Activated CD4-positive, alpha-beta T cell treated with anti-CD3 and anti-CD28 coated beads, Interleukin-2, amount 50 U/mL, for 24 hours (primary cell): ENCODE data around the gene SVIL.
A peak's percentile ranks its signal among the peaks of the same experiment; 100 is the strongest.

Experiments
- DNase-seq, 2 donors: peaks; one replicate each; pipeline ENCODE4 v3.0.0-alpha.2; 2020; ENCODE audit warnings: low read depth in 1 of 2, low spot score in 1 of 2

SVIL gene

DNA sequence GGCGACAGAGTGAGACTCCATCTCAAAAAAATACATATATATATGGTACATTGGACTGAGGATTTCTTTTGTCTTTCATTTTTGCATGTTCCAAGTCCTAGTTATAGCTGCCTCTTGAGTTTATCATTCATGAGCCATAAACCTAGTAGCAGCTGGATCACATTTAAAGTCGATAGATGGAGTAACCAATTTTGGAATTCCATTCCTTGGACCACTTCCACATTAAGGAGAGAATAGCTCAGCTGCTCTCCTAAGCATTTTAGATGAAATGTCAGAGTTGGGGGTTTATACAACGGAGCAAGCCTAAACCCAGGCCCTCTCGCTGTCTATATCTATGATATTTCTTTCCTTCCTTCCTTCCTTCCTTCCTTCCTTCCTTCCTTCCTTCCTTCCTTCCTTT is 204.7 kb downstream of the SVIL start:
- no peak for DNase-seq

DNA sequence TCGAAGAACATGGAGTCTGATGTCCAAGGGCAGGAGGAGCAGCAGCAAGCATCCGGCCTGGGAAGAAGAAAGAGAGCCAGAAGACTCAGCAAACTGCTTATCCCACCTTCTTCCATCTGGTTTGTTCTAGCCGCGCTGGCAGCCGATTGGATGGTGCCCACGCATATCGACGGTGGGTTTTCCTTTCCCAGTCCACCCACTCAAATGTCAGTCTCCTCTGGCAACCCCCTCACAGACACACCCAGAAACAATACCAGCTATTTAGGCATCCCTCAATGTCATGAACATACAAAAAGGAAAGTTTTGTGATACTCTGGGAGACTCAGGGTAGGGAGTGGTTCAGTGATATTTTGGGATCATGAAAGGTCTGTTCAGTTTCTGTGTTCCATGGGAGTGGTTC is 206.3 kb downstream of the SVIL start:
- no peak for DNase-seq

DNA sequence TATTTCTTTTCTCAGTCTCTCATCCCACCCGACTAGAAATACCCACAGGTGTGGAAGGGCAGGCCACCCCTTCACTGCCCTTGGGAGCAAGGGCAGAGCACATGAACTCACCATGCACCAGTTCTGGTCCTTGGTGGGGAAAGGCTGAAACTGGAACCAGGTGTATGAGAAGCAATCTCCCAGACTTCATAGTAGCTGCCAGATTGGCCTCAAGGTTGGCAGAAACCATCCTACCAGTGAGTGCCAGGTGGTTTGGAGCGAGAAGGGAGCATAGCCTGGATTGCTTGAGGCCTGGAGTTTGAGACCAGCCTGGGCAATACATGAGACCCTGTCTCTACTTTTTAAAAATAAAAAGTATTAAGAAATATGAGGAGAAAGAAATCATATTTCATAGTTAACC is 207.1 kb downstream of the SVIL start:
- DNase-seq, result no peak

DNA sequence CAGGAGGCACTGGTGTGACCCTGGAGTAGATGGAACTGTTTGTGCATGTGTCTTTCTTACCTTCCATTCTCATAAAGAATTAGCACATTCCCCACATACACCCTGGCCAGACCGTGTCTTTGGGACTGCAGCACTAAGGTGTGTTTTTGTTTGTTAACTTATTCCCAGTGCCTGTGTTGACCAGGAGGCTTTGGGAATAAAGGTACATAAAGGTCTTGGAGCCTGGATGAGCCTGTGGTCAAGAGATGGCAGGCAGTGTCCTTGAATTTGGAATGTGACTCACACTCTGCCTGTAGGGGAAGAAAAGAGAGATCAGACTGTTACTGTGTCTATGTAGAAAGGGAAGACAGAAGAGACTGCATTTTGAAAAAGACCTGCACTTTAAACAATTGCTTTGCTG is 208.4 kb downstream of the SVIL start:
- DNase-seq, result no peak

DNA sequence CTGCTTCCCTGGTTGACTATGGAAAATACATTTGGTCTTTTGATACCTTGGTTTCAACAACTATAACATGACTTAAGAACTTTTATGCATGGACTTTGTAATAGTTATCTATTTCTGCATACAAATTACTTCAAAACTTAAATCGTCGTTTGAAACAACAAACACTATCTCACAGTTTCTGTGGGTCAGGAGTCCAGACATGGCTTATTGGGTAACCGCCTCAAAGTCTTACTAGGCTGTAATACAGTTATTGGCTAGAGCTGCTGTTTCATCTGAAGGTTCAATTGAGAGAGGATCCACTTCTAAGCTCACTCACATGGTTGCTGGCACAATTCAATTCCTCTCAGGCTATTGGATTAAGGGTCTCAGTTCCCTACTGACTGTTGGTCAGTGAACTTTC is 210.8 kb downstream of the SVIL start:
- no peak for DNase-seq

DNA sequence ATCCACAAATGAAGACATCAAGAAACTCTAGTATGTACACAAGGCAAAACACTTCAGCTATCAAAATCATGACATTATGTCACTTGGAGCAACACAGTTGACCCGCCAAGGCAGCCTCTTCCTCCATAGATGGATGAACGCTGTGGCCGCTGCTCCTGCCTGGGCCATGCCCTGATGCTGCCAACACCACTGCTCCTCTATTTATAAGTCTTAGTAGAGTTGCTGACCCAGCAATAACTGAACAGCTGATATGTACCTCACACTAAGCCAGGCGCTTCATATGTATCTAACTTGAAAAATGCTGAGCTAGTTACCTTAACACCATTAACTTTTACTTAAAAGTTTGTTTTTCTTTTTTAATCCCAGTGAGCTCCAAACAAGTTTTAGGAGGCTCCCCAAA is 214.0 kb downstream of the SVIL start:
- no peak for DNase-seq

DNA sequence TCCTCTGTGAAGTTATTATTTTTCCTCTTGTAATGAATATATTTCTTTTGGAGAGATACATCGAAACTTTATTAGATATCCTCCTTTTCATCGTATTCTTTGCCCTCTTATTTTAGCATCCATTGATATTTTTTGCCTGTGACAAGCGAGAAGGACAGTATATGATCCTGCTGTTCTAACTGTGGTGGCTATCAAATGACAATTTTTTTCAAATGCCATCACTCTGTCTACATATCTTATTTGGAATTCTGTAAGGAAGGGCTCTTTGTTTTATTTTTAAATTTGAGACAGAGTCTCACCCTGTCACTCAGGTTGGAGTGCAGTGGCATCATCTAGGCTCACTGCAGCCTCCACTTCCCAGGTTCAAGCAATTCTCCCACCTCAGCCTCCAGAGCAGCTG is 217.4 kb downstream of the SVIL start:
- DNase-seq, result no peak

DNA sequence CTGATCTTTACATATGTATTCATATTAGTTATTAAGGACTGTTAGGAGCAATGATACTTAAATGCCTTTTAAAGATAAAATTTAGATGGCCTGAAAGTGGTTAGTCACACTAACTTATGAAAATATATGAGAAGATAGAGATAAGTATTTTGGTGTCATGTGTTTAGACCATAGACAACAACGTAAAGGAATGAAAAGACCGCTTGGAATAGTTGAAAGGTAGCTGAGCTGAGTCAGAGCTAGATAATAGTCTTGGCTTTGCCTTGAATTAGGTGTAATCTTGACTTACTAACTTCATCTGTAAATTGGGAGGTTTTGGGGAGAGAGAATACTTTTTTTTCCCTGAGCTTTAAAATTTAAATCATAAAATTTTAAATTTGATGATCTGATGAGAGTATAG is 218.9 kb downstream of the SVIL start:
- DNase-seq, result no peak

DNA sequence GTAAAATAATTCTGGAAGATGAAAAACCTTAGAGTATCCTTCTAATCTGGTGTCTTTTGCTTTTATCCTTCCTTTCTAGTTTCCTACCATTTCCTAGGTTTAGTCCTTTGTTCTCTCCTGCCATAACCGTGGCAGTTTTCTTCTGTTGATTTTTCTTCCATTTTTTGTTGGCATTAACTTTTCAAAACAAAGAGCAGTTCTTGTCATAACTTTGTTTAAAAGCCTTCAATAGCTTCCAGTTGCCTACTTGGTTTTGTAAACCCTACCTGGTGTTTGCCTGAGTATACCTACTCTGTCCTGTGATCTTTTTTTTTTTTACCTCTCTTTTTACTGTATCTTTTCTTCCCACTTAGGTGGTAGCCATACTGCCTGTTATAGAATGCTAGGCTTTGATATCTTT is 220.3 kb downstream of the SVIL start:
- DNase-seq, result no peak

DNA sequence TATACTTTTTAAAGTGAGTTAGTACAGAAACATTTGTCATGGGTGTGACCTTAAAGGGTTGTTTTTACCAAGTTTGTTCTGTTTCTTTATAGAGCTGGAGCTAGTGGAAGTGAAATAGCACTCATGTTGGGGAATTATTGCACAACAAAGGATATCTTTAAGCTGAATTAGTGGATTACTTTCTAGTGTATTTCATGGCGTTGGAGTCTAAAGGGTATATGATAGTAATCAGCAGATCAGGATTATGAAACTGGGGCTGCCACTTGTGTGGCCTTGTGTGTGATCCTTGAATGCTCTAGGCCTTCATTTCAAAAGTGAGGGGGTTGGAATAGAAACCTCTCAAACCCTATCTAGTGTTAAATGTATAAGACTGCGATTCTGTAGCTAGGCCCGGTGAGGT is 222.3 kb downstream of the SVIL start:
- DNase-seq, result no peak

DNA sequence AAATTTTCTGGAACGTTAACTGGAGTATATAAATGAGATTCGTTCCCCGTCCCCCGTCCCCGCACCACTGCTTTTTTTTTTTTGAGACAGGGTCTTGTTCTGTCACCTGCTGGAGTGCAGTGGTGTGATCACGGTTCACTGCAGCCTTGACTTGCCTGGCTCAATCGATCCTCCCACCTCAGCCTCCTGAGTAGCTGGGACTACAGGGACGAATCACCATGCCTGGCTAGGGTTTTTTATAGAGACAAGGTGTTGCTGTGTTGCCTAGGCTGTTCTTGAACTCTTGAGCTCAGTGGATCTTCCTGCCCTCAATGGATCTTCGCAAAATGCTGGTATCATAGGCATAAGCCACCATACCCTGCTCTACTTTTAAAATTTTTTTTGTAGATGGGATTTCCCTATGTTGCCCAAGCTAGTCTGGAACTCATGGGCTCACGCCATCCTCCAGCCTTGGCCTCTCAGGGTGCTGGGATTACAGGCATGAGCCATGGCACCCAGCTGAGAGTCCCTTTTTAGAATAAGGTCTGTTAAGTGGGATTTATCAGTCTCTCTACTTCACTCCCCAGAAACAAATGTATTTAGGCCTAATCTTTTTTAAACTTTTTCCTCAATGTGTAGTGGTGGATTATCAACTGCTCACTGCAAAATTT is 223.0 kb downstream of the SVIL start:
- DNase-seq, result no peak

DNA sequence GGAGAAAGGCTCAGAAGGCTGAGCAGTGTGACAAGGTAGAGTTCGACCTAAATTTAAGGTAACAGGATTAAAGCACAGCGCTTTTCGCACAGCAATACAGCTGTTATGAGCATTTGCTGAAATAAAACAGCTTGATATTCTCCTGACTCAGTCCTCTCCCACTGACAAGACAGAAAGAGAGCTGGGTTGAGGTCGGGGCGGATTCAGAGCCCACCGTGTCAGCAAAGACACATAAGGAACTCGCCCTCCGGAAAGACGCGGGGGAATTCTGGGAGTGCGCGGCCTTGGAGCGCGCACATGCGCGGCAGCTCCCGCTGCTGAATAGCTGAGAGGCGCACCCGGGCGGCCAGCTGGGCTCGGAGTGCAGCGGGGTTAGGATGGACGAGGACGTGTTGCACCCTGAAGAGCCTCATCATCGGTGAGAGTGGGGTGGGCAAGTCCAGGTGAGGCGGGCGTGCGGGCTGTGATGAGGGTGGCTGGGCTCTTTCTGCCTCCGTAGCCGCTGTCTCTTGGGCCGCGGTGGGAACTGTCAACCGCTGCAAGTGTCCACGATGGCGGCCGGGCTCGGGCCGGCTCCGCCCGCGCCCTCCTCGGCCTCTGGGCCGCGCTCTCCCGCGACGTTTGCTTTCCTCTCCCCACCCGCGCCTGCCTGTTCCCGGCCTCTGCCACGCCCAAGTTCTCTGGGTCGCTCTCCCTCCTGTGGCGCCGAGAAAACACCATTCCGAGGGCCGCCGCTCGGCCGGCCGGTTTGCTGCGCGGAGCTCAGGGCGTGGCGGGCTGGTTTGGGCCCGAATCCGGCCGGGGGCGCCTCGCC is 225.3 kb downstream of the SVIL start:
- peak; percentile 16 to 19 for DNase-seq

DNA sequence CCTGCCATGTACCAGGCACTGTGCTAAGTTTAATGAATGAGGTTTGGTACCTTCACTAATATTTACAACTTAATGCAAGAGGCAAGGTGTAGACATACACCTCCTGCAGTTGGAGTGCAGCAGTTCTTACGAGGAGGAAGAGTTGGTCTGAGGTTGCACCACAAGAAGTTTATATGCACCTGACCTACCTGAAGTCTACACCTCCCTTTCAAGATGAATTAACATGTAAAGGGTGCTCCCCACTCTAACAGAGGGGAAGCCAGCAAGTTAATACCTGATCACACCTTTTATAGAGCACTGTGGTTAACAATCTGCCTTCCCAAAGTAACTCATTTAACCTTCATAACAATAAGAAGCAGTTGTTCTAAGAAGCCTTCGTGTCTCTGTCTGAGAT is 225.9 kb downstream of the SVIL start:
- DNase-seq, result no peak
